HG03354 (cell line): ENCODE data around the gene MAGEH1.

Source experiments
- ATAC-seq: cut with Tn5 transposase; IDR thresholded peaks from one replicate; pipeline ENCODE4 v1.9.1; 2021; ENCODE audit warnings: mild to moderate bottlenecking; ENCODE audit not compliant: unreplicated experiment, poor library complexity, severe bottlenecking

Gene MAGEH1

DNA sequence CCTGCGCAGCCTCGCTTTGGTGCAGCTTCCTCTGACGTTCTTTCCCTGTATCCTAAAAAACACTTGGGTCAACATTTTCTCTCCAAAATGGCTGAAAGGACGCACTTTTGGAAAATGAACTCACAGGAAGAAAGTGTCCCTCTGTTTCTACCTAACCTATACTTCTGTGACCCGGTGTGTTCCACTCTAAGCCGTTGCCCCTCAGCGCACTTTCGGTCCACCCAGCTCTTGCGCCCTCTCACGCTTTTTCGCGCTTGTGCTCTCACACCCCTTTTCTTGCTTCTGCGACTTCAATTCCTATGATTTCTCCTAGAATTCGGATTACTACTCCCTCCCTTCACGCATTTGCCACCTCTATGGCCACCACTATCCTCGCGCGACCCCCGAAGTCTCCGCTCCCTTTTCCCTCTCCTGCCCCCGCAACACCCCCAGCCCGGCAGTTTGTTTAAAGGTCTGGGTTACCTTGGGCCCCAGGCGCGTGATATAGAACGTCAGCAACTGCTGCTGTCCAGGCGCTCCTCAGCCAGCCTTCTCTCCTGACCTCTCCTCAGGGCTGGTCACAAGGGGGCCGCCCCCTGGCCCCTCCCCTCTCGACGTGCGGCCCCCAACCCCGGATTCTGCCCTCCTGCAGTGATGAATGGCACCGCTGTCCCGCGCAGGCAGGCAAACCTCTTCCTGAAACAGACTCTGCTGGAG, 37.5 kb downstream of the MAGEH1 start, which contains the start of gene USP51:
USP51 (minus strand) TSS at position 535 of the 696 bp plus-strand sequence. CDS start 909 bp downstream, outside the sequence.
- peak; percentile 61 for ATAC-seq

DNA sequence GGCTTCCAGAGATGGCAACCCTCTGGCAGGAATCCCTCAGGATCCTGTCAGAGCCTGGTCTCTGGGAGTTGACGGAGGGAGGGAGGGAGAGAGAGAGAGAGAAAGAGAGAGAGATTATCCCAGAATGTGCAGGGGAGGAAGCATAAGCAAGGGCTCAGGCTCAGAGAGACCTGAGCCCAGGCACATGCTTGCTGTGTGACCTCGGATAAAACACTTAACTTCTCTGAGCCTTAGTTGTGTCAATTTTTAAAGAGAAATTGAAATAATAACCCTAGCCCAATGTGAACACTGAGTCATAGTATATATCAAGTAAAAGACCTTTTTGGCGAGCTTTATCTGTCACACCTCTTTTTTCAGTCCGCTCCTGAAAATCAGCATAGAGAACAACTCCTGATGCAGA, 38.2 kb downstream of the MAGEH1 start:
- ATAC-seq: no peak

DNA sequence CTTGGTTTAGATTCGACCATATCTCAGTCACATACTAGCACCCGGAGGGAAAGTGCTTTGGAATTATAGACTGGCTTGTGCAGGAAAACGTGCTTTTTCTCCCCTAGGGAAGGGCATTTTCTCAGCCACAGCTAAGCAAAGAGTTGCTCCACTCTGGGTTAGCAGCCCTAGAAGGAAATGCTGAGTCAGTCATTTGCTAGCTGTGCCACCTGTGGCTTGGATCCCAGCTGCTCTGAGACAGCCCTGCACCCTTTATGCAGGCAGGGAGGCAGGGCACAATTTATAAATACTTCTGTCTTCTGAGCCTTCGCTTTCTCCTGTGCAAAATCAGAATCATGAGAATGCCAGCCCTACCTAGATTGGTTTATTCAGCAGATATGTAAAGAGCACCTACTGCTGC, 39.0 kb downstream of the MAGEH1 start:
- ATAC-seq: no peak
